H1 (cell line): Measurements from ENCODE around the gene HSPA2. TPM values are rescaled to one million over a fixed set of nuclear protein-coding genes. Genes with fewer than 3 reads are reported as not detected.

ENCODE experiments used
- CTCF ChIA-PET: fragments of 300-600 bp; sonication (Branson Sonifier 250); formaldehyde crosslinking; loops from one replicate; lab custom pipeline; 2021; ENCODE audit not compliant: partially characterized antibody; lab: Charles Lee
- POLR2A ChIA-PET: fragments of 300-600 bp; sonication (Branson Sonifier 250); formaldehyde crosslinking; loops from one replicate; lab custom pipeline; 2021; ENCODE audit warnings: inconsistent platforms; ENCODE audit not compliant: partially characterized antibody; lab: Charles Lee
- DNase-seq, 2 experiments: peaks; one replicate each; pipeline versions ENCODE4 v3.0.0 to v3.0.0-alpha.2; 2010 to 2022; ENCODE audit warnings: low spot score in 2 of 2, low read depth in 1 of 2, mixed read lengths in 1 of 2
- FAIRE-seq: peaks from 2 replicates; lab custom pipeline; 2011; peaks lifted over from hg19 to GRCh38; lab: Jason Lieb, UNC
- H2AFZ ChIP-seq: 2 replicates; pipeline ENCODE4 v1.8.1; 2012; ENCODE audit warnings: low read length, inconsistent platforms
- H2AK5ac ChIP-seq: 2 replicates; pipeline ENCODE4 v1.6.1; 2013; ENCODE audit warnings: low read depth, low read length
- H2BK120ac ChIP-seq: replicated peaks from 2 replicates; pipeline ENCODE3; 2013; ENCODE audit warnings: low read depth, low read length, inconsistent platforms
- H2BK12ac ChIP-seq: 2 replicates; pipeline ENCODE4 v1.6.1; 2013; ENCODE audit warnings: low read depth, low read length
- H2BK15ac ChIP-seq: 2 replicates; pipeline ENCODE4 v1.6.1; 2013; ENCODE audit warnings: low read length
- H2BK20ac ChIP-seq: 2 replicates; pipeline ENCODE4 v1.6.1; 2013; ENCODE audit warnings: low read length
- H2BK5ac ChIP-seq: 2 replicates; pipeline ENCODE4 v1.6.1; 2013; ENCODE audit warnings: low read depth, low read length
- H3K14ac ChIP-seq: 2 replicates; pipeline ENCODE4 v1.6.1; 2013; ENCODE audit warnings: inconsistent platforms; ENCODE audit not compliant: insufficient read length
- H3K18ac ChIP-seq: 2 replicates; pipeline ENCODE4 v1.6.1; 2013; ENCODE audit warnings: low read length; ENCODE audit errors: extremely low read depth
- H3K23ac ChIP-seq: 2 replicates; pipeline ENCODE4 v1.6.1; 2013; ENCODE audit warnings: inconsistent platforms; ENCODE audit not compliant: insufficient read length
- H3K23me2 ChIP-seq: 2 replicates; pipeline ENCODE4 v1.6.1; 2013; ENCODE audit warnings: low read depth, low read length
- H3K27ac ChIP-seq: 2 replicates; pipeline ENCODE4 v1.6.1; 2011; ENCODE audit warnings: low read depth, low read length, inconsistent platforms
- H3K27me3 ChIP-seq, 4 experiments: replicated peaks in 1 of 4; 1 replicate in 1 of 4; 2 replicates in 3 of 4; pipeline versions ENCODE4 v1.6.1 to v1.8.1; 2011 to 2013; ENCODE audit warnings: low read length in 3 of 4, mild to moderate bottlenecking in 3 of 4, inconsistent platforms in 2 of 4, mixed read lengths in 2 of 4, moderate library complexity in 1 of 4; ENCODE audit not compliant: control insufficient read depth in 3 of 4, insufficient read depth in 3 of 4; ENCODE audit errors: extremely low read depth in 1 of 4
- H3K36me3 ChIP-seq, 4 experiments: 2 replicates each; pipeline versions ENCODE4 v1.6.1 to v1.8.1; 2011 to 2013; ENCODE audit warnings: mild to moderate bottlenecking in 4 of 4, low read length in 3 of 4, moderate library complexity in 2 of 4, control low read depth in 1 of 4, inconsistent platforms in 1 of 4; ENCODE audit not compliant: insufficient read depth in 4 of 4, control insufficient read depth in 2 of 4
- H3K4ac ChIP-seq: replicated peaks from 2 replicates; pipeline ENCODE3; 2013; ENCODE audit warnings: low read length, low read depth, mixed read lengths, inconsistent platforms; ENCODE audit not compliant: insufficient read length
- H3K4me1 ChIP-seq, 4 experiments: replicated peaks in 1 of 4; 1 replicate in 1 of 4; 2 replicates in 3 of 4; pipeline versions ENCODE4 v1.6.1 to v1.8.1; 2011 to 2013; ENCODE audit warnings: low read length in 3 of 4, inconsistent platforms in 2 of 4, mixed read lengths in 1 of 4; ENCODE audit not compliant: insufficient read depth in 4 of 4, control insufficient read depth in 3 of 4
- H3K4me2 ChIP-seq, 2 experiments: 2 replicates each; pipeline versions ENCODE4 v1.6.1 to v1.8.1; 2011 to 2013; ENCODE audit warnings: low read depth in 2 of 2, low read length in 2 of 2, control low read depth in 1 of 2, inconsistent platforms in 1 of 2, mild to moderate bottlenecking in 1 of 2; ENCODE audit not compliant: insufficient read depth in 1 of 2
- H3K4me3 ChIP-seq, 4 experiments: fragments of 200-600, 300-600 bp in 1 of 4; sonication (generic), shearing (Covaris generic), sonication (Bioruptor Twin) in 1 of 4; 2 replicates each; pipeline versions ENCODE4 v1.5.1 to v1.8.1; 2011 to 2016; ENCODE audit warnings: low read length in 4 of 4, low read depth in 3 of 4, control low read depth in 2 of 4, inconsistent platforms in 2 of 4, mild to moderate bottlenecking in 2 of 4, mixed read lengths in 1 of 4, moderate library complexity in 1 of 4; ENCODE audit not compliant: insufficient read depth in 2 of 4; ENCODE audit errors: extremely low read depth in 1 of 4
- H3K56ac ChIP-seq: replicated peaks from 2 replicates; pipeline ENCODE3; 2013; ENCODE audit warnings: low read depth, mild to moderate bottlenecking, mixed read lengths, low read length, inconsistent platforms; ENCODE audit not compliant: insufficient read length
- H3K79me1 ChIP-seq: 2 replicates; pipeline ENCODE4 v1.6.1; 2013; ENCODE audit warnings: low read depth, low read length, control low read depth
- H3K79me2 ChIP-seq, 2 experiments: 2 replicates each; pipeline versions ENCODE4 v1.6.1 to v1.8.1; 2012 to 2013; ENCODE audit warnings: low read length in 2 of 2, mild to moderate bottlenecking in 2 of 2, inconsistent platforms in 1 of 2; ENCODE audit not compliant: insufficient read depth in 2 of 2, control insufficient read depth in 1 of 2
- H3K9ac ChIP-seq, 4 experiments: replicated peaks in 1 of 4; 1 replicate in 1 of 4; 2 replicates in 3 of 4; pipeline versions ENCODE4 v1.6.1 to v1.8.1; 2011 to 2013; ENCODE audit warnings: low read depth in 3 of 4, low read length in 3 of 4, control low read depth in 2 of 4, mild to moderate bottlenecking in 2 of 4, moderate library complexity in 2 of 4, inconsistent platforms in 1 of 4; ENCODE audit errors: extremely low read depth in 1 of 4
- H3K9me3 ChIP-seq, 2 experiments: 2 replicates each; pipeline versions ENCODE4 v1.6.1 to v1.8.1; 2012 to 2013; ENCODE audit warnings: mild to moderate bottlenecking in 2 of 2, moderate library complexity in 2 of 2, control low read depth in 1 of 2, inconsistent platforms in 1 of 2, low read depth in 1 of 2, low read length in 1 of 2, mixed read lengths in 1 of 2; ENCODE audit not compliant: insufficient read depth in 2 of 2
- H4K20me1 ChIP-seq, 2 experiments: replicated peaks in 1 of 2; 2 replicates each; pipeline versions ENCODE3 to v1.8.1; 2011 to 2013; ENCODE audit warnings: inconsistent platforms in 2 of 2, low read length in 2 of 2, mild to moderate bottlenecking in 1 of 2; ENCODE audit not compliant: insufficient read depth in 2 of 2, control insufficient read depth in 1 of 2
- H4K5ac ChIP-seq: 2 replicates; pipeline ENCODE4 v1.6.1; 2013; ENCODE audit warnings: low read length, low read depth, mixed read lengths, inconsistent platforms; ENCODE audit not compliant: insufficient read length
- H4K8ac ChIP-seq: 2 replicates; pipeline ENCODE4 v1.8.0; 2013; ENCODE audit warnings: mild to moderate bottlenecking, moderate library complexity, low read length, inconsistent platforms; ENCODE audit not compliant: insufficient read depth; ENCODE audit errors: extremely low read depth
- H4K91ac ChIP-seq: replicated peaks from 2 replicates; pipeline ENCODE3; 2013; ENCODE audit warnings: low read length, mixed read lengths, inconsistent platforms; ENCODE audit not compliant: insufficient read length
- CTCF ChIP-seq, 3 experiments: IDR thresholded peaks; 1 replicate in 2 of 3; 2 replicates in 1 of 3; pipeline versions ENCODE4 v1.5.1 to v1.6.1; 2011; ENCODE audit warnings: low read length in 3 of 3, mild to moderate bottlenecking in 3 of 3, inconsistent platforms in 2 of 3, low read depth in 1 of 3, moderate library complexity in 1 of 3; ENCODE audit not compliant: insufficient read depth in 1 of 3; ENCODE audit errors: control extremely low read depth in 1 of 3
- EZH2 ChIP-seq: fragments of 200-600 bp; sonication (generic); IDR thresholded peaks from 2 replicates; pipeline ENCODE4 v1.7.1; 2012; ENCODE audit warnings: low read depth, mild to moderate bottlenecking, moderate library complexity, low read length, inconsistent platforms; ENCODE audit not compliant: severe bottlenecking
- HDAC6 ChIP-seq: IDR thresholded peaks from one replicate; pipeline ENCODE4 v1.7.1; 2012; ENCODE audit warnings: low read depth, mild to moderate bottlenecking, inconsistent platforms, low read length, moderate library complexity
- POU5F1 ChIP-seq: IDR thresholded peaks from 2 replicates; pipeline ENCODE4 v1.6.1; 2011; ENCODE audit warnings: low read depth, mild to moderate bottlenecking, low read length, moderate library complexity
- SUZ12 ChIP-seq: fragments of 200-600 bp; sonication (generic); IDR thresholded peaks from 2 replicates; pipeline ENCODE4 v1.6.1; 2012; ENCODE audit warnings: mild to moderate bottlenecking, inconsistent platforms, low read length, moderate library complexity, mixed read lengths
- WGBS, 2 experiments: shearing (Covaris generic) in 1 of 2; methylation state at CpG; one replicate each; pipeline versions ENCODE4 v1.1.6 to v1.1.7; 2013 to 2015; ENCODE audit warnings: low lambda C conversion rate in 2 of 2, mixed read lengths in 2 of 2, inconsistent platforms in 1 of 2, low coverage in 1 of 2, missing lambda C conversion rate in 1 of 2; ENCODE audit not compliant: insufficient replicate concordance in 2 of 2, insufficient coverage in 1 of 2, insufficient read length in 1 of 2; ENCODE audit errors: extremely low coverage in 1 of 2, missing lambda C conversion rate in 1 of 2; 5-methylcytosine and 5-hydroxymethylcytosine counted together
- polyA plus RNA-seq, 7 experiments: library from polyadenylated mRNA; depleted of rRNA in 3 of 7; stranded (reverse) in 5 of 7; unstranded in 2 of 7; fragments of >200 nt in 5 of 7; fragments of 200-250 nt in 2 of 7; gene quantifications; 1 replicate in 5 of 7; 2 replicates in 1 of 7; 4 replicates in 1 of 7; pipeline versions ENCODE4 v1.2.1 to v1.2.3, GENCODE V29; 2011 to 2013; ENCODE audit warnings: missing spikeins in 2 of 7, mixed read lengths in 2 of 7
- total RNA-seq: library from RNA; stranded (reverse); fragmentation: NEBNext Ultra II Directional; extraction: Animal tissue kit (Norgen Biotek cat#: 25700); gene quantifications from 2 replicates; pipeline ENCODE4 v1.2.1, GENCODE V29; 2021

The HSPA2 gene
- total and polyA plus RNA-seq, 2 of the 8 experiments (the other 6 are each of a cell fraction or from before 2014, with no cell fraction given) = 30.5 to 82.9 TPM

GRCh38 chr14:64502456-64502855 is 38.1 kb upstream of the HSPA2 start:
- no peaks in the 10 kb centered on the region; a peak in 1 of 8 replicates for H3K36me3 ChIP-seq
- TF ChIP-seq SUZ12 (no peak), EZH2 (no peak), HDAC6 (no peak), CTCF (IDR thresholded peaks at IDR 0.05; ENCODE audit: control extremely low read depth in 1 of 3, insufficient read depth in 1 of 3, low read depth in 1 of 3, low read length in 3 of 3) (no peak), POU5F1 (no peak)
- peak overlapping the region; percentile 68 to 93 (median 78); a peak in 7 of 8 replicates for H3K4me3 ChIP-seq
- H3K79me1 ChIP-seq = peaks cover 4% of the 10 kb centered on the region
- no peak overlapping the region for H3K4ac ChIP-seq
- no peak overlapping the region; the same call in 1 of the 2 replicates for H2BK12ac ChIP-seq
- no peak overlapping the region for H3K18ac ChIP-seq
- no peak overlapping the region for H3K27ac ChIP-seq
- no peak overlapping the region for H4K5ac ChIP-seq
- no peak overlapping the region for H2BK5ac ChIP-seq
- no peaks in the 10 kb centered on the region for H3K9me3 ChIP-seq
- peaks cover 11 to 60% of the 10 kb centered on the region in 2 experiments; a peak in 3 of 4 replicates for H3K79me2 ChIP-seq
- no peak overlapping the region for H3K23ac ChIP-seq
- peaks cover 19% of the 10 kb centered on the region for H3K23me2 ChIP-seq
- peaks cover 2 to 10% (median 7%) of the 10 kb centered on the region in 4 experiments; a peak in 4 of 7 replicates for H3K4me1 ChIP-seq
- no peak overlapping the region for H3K56ac ChIP-seq
- DNase-seq (no peak), FAIRE-seq (no peak)
- no peak overlapping the region for H2AK5ac ChIP-seq
- ChIA-PET POLR2A (interaction anchor here (0.6 to 4.4 kb wide), 13 partner anchors 9 to 207 kb away, joined by 3 to 52 read pairs (median 4); partner anchors contain the start of genes AKAP5 and HSPA2), CTCF (interaction anchor here (0.6 to 1.7 kb wide), 10 partner anchors 8 to 268 kb away, joined by 3 to 4 read pairs (median 3); no protein-coding TSS in a partner anchor)
- H3K14ac ChIP-seq = no peak overlapping the region
- no peak overlapping the region for H4K91ac ChIP-seq
- H4K8ac ChIP-seq = no peak overlapping the region
- no peak overlapping the region for H2BK120ac ChIP-seq
- peak overlapping the region in 3 of 4 experiments; percentile 75 to 96 (median 95); a peak in 5 of 7 replicates for H3K9ac ChIP-seq
- WGBS, 2 experiments = 88% methylated on average over 6 of the region's 6 CpGs; no CpG with 5 or more reads in 1 of the 2 experiments
- no peak overlapping the region for H2AFZ ChIP-seq
- H2BK20ac ChIP-seq = no peak overlapping the region
- H3K27me3 ChIP-seq = no peaks in the 10 kb centered on the region
- H3K4me2 ChIP-seq = peak overlapping the region; percentile 97
- H4K20me1 ChIP-seq = peaks cover 3 to 6% of the 10 kb centered on the region in 2 experiments
- no peak overlapping the region for H2BK15ac ChIP-seq
